Lung (tissue), 12 donors: Measurements from ENCODE around the gene C11orf86. TPM values are rescaled to one million over a fixed set of nuclear protein-coding genes. Genes with fewer than 3 reads are reported as not detected.

ENCODE experiments used
- ATAC-seq: fragments of 200-7000 bp; cut with Tn5 transposase; one replicate; pipeline ENCODE4 v1.9.1; 2020; ENCODE audit warnings: moderate number of reproducible peaks; ENCODE audit not compliant: insufficient read depth, low FRiP score
- DNase-seq, 3 donors: peaks; one replicate each; pipeline ENCODE4 v3.0.0-alpha.2; 2013 to 2017
- H3K27ac ChIP-seq, 2 donors: one replicate each; pipeline ENCODE4 v1.5.1; 2013; ENCODE audit warnings: mild to moderate bottlenecking in 2 of 2, moderate library complexity in 2 of 2, control low read depth in 1 of 2, inconsistent platforms in 1 of 2, low read depth in 1 of 2, low read length in 1 of 2
- H3K27me3 ChIP-seq, 3 donors: one replicate each; pipeline ENCODE4 v1.5.1; 2013; ENCODE audit warnings: low read length in 2 of 3; ENCODE audit not compliant: control insufficient read depth in 3 of 3, insufficient read depth in 3 of 3
- H3K36me3 ChIP-seq, 4 donors: one replicate each; pipeline ENCODE4 v1.5.1; 2013; ENCODE audit warnings: low read length in 4 of 4, mild to moderate bottlenecking in 1 of 4, moderate library complexity in 1 of 4; ENCODE audit not compliant: control insufficient read depth in 4 of 4, insufficient read depth in 4 of 4
- H3K4me1 ChIP-seq, 5 donors: one replicate each; pipeline ENCODE4 v1.5.1; 2013; ENCODE audit warnings: low read length in 5 of 5, mild to moderate bottlenecking in 2 of 5, moderate library complexity in 1 of 5; ENCODE audit not compliant: control insufficient read depth in 5 of 5, insufficient read depth in 5 of 5
- H3K4me3 ChIP-seq: one replicate; pipeline ENCODE4 v1.5.1; 2013; ENCODE audit warnings: mild to moderate bottlenecking, control low read depth, moderate library complexity
- H3K9ac ChIP-seq, 2 donors: one replicate each; pipeline ENCODE4 v1.5.1; 2013; ENCODE audit warnings: low read length in 2 of 2, control low read depth in 1 of 2; ENCODE audit not compliant: insufficient read depth in 1 of 2
- H3K9me3 ChIP-seq, 4 donors: one replicate each; pipeline ENCODE4 v1.5.1; 2013; ENCODE audit warnings: low read length in 3 of 4, mild to moderate bottlenecking in 1 of 4, moderate library complexity in 1 of 4; ENCODE audit not compliant: control insufficient read depth in 4 of 4, insufficient read depth in 3 of 4
- CTCF ChIP-seq: IDR thresholded peaks from 2 replicates; pipeline ENCODE4 v1.5.1; 2012; ENCODE audit warnings: mild to moderate bottlenecking; ENCODE audit errors: control extremely low read depth, extremely low read depth
- WGBS, 2 donors: extraction: QIAGEN DNeasy Blood & Tissue Kit; methylation state at CpG; one replicate each; pipeline ENCODE4 v1.1.7; 2013; 5-methylcytosine and 5-hydroxymethylcytosine counted together
- polyA plus RNA-seq, 2 donors: library from polyadenylated mRNA; stranded (reverse); fragments of 200-250 nt; gene quantifications; one replicate each; pipeline ENCODE4 v1.2.1, GENCODE V29; 2013
- total RNA-seq, 2 donors: library from RNA; depleted of rRNA in 1 of 2; stranded (reverse); fragments of >200 nt in 1 of 2; gene quantifications; one replicate each; pipeline ENCODE4 v1.2.1, GENCODE V29; 2014 to 2021
- donor health status: control.
- donor health status: control.
- donor health status: Bipolar disorder and iron deficiency.
- donor health status: healthy.
- donor health status: DM: yes; HTN: yes; CAD: no.

The C11orf86 gene
- total and polyA plus RNA-seq, 4 donors, result not detected

DNA sequence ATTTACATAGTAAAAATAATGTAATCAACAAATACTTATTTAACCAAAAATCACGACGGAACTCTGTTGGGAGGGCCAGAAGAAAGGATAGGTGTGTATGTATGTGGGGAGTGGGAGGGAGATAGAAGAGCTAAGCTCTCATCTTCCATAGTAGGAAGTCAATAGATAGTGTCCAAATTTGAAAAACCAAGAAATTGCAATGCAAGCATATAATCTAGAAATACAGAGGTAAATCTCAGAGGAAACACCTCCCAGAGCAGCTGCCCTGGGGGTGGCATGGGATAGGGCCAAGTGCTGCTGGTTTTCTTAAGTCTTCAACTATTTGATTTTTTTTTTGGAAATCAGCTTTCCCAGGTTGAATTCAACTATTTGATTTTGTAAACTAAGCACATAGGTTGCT lies 16.9 kb downstream of the C11orf86 start:
- no peak for TF ChIP-seq CTCF
- no peak overlapping the region for H3K4me3 ChIP-seq
- ATAC-seq (no peak), DNase-seq (no peak)
- no peaks in the 10 kb centered on the region for H3K36me3 ChIP-seq
- H3K9ac ChIP-seq, result no peak overlapping the region
- H3K9me3 ChIP-seq, result no peaks in the 10 kb centered on the region
- 78 to 88% methylated on average over 2 of the region's 2 CpGs for WGBS, 2 donors
- peaks cover 0 to 4% (median 0%) of the 10 kb centered on the region in 5 donors for H3K4me1 ChIP-seq
- no peak overlapping the region for H3K27ac ChIP-seq
- H3K27me3 ChIP-seq, result no peaks in the 10 kb centered on the region

DNA sequence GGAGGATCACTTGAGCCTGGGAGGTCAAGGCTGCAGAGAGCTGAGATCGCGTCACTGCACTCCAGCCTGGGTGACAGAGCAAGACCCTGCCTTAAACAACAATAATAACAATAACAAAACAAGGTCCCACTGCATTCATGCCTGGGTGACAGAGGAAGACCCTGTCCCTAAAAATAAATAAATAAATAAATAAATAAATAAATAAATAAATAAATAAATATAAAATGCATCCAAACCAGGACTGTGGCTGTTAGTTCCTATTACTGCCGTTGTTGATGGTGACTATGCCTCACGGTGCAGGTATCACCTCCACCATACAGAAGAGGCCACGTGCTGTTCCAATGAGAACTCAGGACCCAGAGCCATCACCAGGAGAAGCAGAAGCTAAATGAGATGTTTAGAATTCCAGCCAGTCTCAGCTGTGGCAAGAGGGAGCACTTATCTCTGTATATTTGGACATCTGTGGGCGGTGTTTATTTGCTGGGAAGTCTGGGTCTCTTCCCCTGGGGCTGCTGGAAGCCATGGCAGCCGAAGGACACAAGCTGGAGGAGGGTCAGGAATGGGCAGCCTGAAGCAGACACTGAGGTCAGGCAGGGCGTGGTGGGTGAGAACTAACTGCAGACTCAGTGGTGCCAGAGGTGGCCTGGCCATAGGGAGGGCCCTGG lies 21.6 kb downstream of the C11orf86 start:
- 60 to 83% methylated on average over 8 of the region's 8 CpGs for WGBS, 2 donors
- DNase-seq, result peak in 1 of 3 donors; percentile 13

GRCh38 chr11:66999555-66999954 lies 24.5 kb downstream of the C11orf86 start:
- H3K4me1 ChIP-seq, result peaks cover 0 to 1% (median 0%) of the 10 kb centered on the region in 5 donors
- no peaks in the 10 kb centered on the region for H3K9me3 ChIP-seq
- WGBS, 2 donors, result 90 to 91% methylated on average over 7 of the region's 7 CpGs
- H3K27me3 ChIP-seq, result no peaks in the 10 kb centered on the region
- H3K4me3 ChIP-seq, result no peak overlapping the region
- DNase-seq, result no peak
- no peak overlapping the region for H3K27ac ChIP-seq
- no peak for ATAC-seq
- no peaks in the 10 kb centered on the region for H3K36me3 ChIP-seq
- no peak for TF ChIP-seq CTCF
- no peak overlapping the region for H3K9ac ChIP-seq

More for the DNA sequence above, 21.6 kb downstream of the C11orf86 start:
- Histone ChIP-seq H3K9ac (no peak overlapping the region), H3K36me3 (no peaks in the 10 kb centered on the region), H3K9me3 (no peaks in the 10 kb centered on the region), H3K27ac (no peak overlapping the region), H3K27me3 (no peaks in the 10 kb centered on the region), H3K4me1 (peaks cover 0 to 1% (median 0%) of the 10 kb centered on the region in 5 donors), H3K4me3 (no peak overlapping the region)
- no peak for TF ChIP-seq CTCF
- ATAC-seq, result no peak

DNA sequence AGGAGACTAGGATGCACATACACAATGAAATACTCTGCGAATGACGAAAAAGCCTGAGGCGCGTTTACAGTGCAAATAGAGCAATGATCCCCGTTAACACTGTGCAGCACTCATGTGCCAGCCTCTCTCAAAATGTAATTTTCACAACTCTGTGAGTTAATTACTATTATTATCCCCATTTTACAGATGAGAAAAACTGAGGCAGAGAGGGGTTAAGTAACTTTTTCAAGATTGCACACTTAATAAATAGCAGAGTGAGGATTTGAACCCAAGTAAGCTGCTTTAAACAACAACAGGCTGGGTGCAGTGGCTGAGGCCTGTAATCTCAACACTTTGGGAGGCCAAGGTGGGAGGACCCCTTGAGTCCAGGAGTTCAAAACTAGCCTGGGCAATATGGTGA lies 26.2 kb downstream of the C11orf86 start:
- no peak for TF ChIP-seq CTCF
- H3K27me3 ChIP-seq, result no peaks in the 10 kb centered on the region
- no peaks in the 10 kb centered on the region for H3K36me3 ChIP-seq
- no peak overlapping the region for H3K27ac ChIP-seq
- no peak for ATAC-seq
- peaks cover 0 to 1% (median 0%) of the 10 kb centered on the region in 5 donors for H3K4me1 ChIP-seq
- WGBS, 2 donors, result 95 to 98% methylated on average over 5 of the region's 5 CpGs
- H3K9ac ChIP-seq, result no peak overlapping the region
- H3K4me3 ChIP-seq, result no peak overlapping the region
- no peaks in the 10 kb centered on the region for H3K9me3 ChIP-seq
- DNase-seq, result no peak
